ENCODE data around the gene PGRMC2.

PGRMC2 gene

DNA sequence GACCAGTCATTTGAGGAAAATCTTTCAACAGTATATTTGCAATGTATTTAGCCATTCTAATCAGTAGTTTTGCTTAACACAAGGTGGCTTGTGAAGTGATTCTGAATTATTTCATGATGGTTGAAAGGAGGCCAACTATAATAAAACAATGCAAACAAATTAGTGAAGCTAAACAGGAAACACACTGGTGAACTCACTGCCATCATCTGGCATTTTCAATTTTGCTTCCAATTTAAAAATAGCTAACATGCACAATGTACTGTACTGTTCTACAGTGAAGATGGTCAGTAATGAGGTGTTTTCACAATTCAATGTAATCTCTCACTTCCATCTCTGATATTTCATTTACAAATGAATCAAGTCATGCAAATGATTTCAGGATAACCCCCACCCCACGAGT lies 31.1 kb downstream of the PGRMC2 start:
- no peak overlapping the region for H4K8ac ChIP-seq (ENCODE audit: low read length)
- no peak overlapping the region for H2BK15ac ChIP-seq (ENCODE audit: low read depth, poor library complexity, severe bottlenecking)
- H2AFZ ChIP-seq (ENCODE audit: low read depth, low read length): no peak overlapping the region
- no peak for DNase-seq
- H3K79me1 ChIP-seq (replicated peaks; ENCODE audit: low read length, poor library complexity, severe bottlenecking): no peaks in the 10 kb centered on the region
- no peak overlapping the region for H3K18ac ChIP-seq (ENCODE audit: low read depth in 1 of 2, low read length in 2 of 2)
- H3K27ac ChIP-seq (ENCODE audit: low read length, poor library complexity, severe bottlenecking): no peak overlapping the region
- no peaks in the 10 kb centered on the region for H3K9me3 ChIP-seq (ENCODE audit: control insufficient read depth, low read length)
- no peak overlapping the region for H3K9ac ChIP-seq (ENCODE audit: low read length)
- no peak overlapping the region for H2BK120ac ChIP-seq (ENCODE audit: low read depth, low read length)
- no peak overlapping the region for H2AK5ac ChIP-seq (ENCODE audit: low read length, severe bottlenecking)
- H3K4me2 ChIP-seq (ENCODE audit: low read length, poor library complexity, severe bottlenecking): no peak overlapping the region
- no peak overlapping the region for H2BK5ac ChIP-seq (ENCODE audit: low read depth, low read length, poor library complexity, severe bottlenecking)
- no peak overlapping the region for H3K4ac ChIP-seq (ENCODE audit: low read depth in 1 of 2, low read length in 2 of 2)
- H4K91ac ChIP-seq (ENCODE audit: low read length): no peak overlapping the region
- H3K4me1 ChIP-seq (ENCODE audit: control insufficient read depth, insufficient read depth, low read depth, low read length): no peaks in the 10 kb centered on the region
- H2BK12ac ChIP-seq (ENCODE audit: low read length in 2 of 2): no peak overlapping the region
- H3K23ac ChIP-seq (ENCODE audit: low read length in 2 of 2): no peak overlapping the region
- no peak overlapping the region for H3K14ac ChIP-seq (ENCODE audit: low read length in 2 of 2)
- WGBS: 75% methylated on average over 1 of the region's 1 CpG
- no peaks in the 10 kb centered on the region for H3K27me3 ChIP-seq (ENCODE audit: control insufficient read depth in 1 of 2, insufficient read depth in 1 of 2, low read length in 2 of 2)
- H3K4me3 ChIP-seq (ENCODE audit: insufficient read depth in 1 of 2, low read depth in 1 of 2, low read length in 2 of 2): no peak overlapping the region
- no peaks in the 10 kb centered on the region for H3K36me3 ChIP-seq (ENCODE audit: control insufficient read depth in 1 of 2, insufficient read depth in 2 of 2, low read depth in 1 of 2, low read length in 2 of 2)

GRCh38 chr4:128255906-128256305 lies 31.7 kb downstream of the PGRMC2 start:
- no peak for DNase-seq
- Histone ChIP-seq H4K91ac (ENCODE audit: low read length) (no peak overlapping the region), H3K18ac (ENCODE audit: low read depth in 1 of 2, low read length in 2 of 2) (no peak overlapping the region), H2AK5ac (ENCODE audit: low read length, severe bottlenecking) (no peak overlapping the region), H3K23ac (ENCODE audit: low read length in 2 of 2) (no peak overlapping the region), H3K79me1 (replicated peaks; ENCODE audit: low read length, poor library complexity, severe bottlenecking) (no peaks in the 10 kb centered on the region), H3K14ac (ENCODE audit: low read length in 2 of 2) (no peak overlapping the region), H3K4me2 (ENCODE audit: low read length, poor library complexity, severe bottlenecking) (no peak overlapping the region), H3K4ac (ENCODE audit: low read depth in 1 of 2, low read length in 2 of 2) (no peak overlapping the region), H2BK5ac (ENCODE audit: low read depth, low read length, poor library complexity, severe bottlenecking) (no peak overlapping the region), H2BK120ac (ENCODE audit: low read depth, low read length) (no peak overlapping the region), H3K4me3 (ENCODE audit: insufficient read depth in 1 of 2, low read depth in 1 of 2, low read length in 2 of 2) (no peak overlapping the region), H3K27ac (ENCODE audit: low read length, poor library complexity, severe bottlenecking) (no peak overlapping the region), H3K27me3 (ENCODE audit: control insufficient read depth in 1 of 2, insufficient read depth in 1 of 2, low read length in 2 of 2) (no peaks in the 10 kb centered on the region), H2BK12ac (ENCODE audit: low read length in 2 of 2) (no peak overlapping the region), H3K9ac (ENCODE audit: low read length) (no peak overlapping the region), H2AFZ (ENCODE audit: low read depth, low read length) (no peak overlapping the region), H3K4me1 (ENCODE audit: control insufficient read depth, insufficient read depth, low read depth, low read length) (no peaks in the 10 kb centered on the region), H3K36me3 (ENCODE audit: control insufficient read depth in 1 of 2, insufficient read depth in 2 of 2, low read depth in 1 of 2, low read length in 2 of 2) (no peaks in the 10 kb centered on the region), H2BK15ac (ENCODE audit: low read depth, poor library complexity, severe bottlenecking) (no peak overlapping the region), H4K8ac (ENCODE audit: low read length) (no peak overlapping the region), H3K9me3 (ENCODE audit: control insufficient read depth, low read length) (no peaks in the 10 kb centered on the region)
- WGBS: 100% methylated on average over 1 of the region's 3 CpGs

DNA sequence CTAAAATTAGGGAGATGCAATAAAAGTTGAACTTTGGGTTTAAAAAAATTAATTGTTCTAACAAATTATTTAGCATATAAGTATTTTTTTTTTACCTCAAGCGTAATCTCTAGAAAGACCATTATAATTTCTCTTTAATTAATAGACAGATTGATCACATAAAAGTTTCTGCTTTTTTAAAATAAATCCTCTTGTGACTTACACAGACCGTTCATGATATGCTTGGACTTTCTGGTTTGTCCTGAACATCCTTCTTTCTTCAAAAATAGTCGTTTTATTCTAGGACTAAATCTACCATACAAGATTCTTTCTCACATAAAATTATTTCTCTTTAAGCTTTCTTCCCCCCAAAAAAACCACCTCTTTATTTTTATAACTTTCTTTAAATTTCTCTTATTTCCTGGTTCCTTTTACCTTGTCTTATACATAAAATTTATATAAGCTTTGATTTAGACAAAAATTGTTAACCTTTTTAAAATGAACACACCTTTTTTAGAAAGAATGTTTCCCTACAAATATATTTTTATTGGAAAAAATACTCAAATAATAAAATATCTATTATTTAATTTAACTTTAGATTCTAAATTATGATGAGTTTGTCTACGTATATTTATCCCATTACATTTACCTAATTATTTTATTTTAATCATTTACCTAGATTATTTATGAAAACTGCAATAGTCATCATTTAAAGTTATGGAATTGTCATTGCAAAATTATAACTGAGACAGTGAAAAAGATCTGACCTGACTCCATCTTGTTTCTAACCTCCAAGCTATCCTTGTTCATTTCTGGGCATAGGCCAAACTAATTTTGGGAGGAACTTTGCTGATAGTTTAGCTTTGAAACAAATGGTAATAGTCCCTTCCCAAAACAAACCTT lies 37.6 kb downstream of the PGRMC2 start:
- Histone ChIP-seq H3K27ac (ENCODE audit: low read length, poor library complexity, severe bottlenecking) (no peak overlapping the region), H3K4me1 (ENCODE audit: control insufficient read depth, insufficient read depth, low read depth, low read length) (no peaks in the 10 kb centered on the region), H3K18ac (ENCODE audit: low read depth in 1 of 2, low read length in 2 of 2) (no peak overlapping the region), H2AFZ (ENCODE audit: low read depth, low read length) (no peak overlapping the region), H3K23ac (ENCODE audit: low read length in 2 of 2) (no peak overlapping the region), H3K36me3 (ENCODE audit: control insufficient read depth in 1 of 2, insufficient read depth in 2 of 2, low read depth in 1 of 2, low read length in 2 of 2) (no peaks in the 10 kb centered on the region), H2AK5ac (ENCODE audit: low read length, severe bottlenecking) (no peak overlapping the region), H3K79me1 (replicated peaks; ENCODE audit: low read length, poor library complexity, severe bottlenecking) (no peaks in the 10 kb centered on the region), H4K8ac (ENCODE audit: low read length) (no peak overlapping the region), H3K4me2 (ENCODE audit: low read length, poor library complexity, severe bottlenecking) (no peak overlapping the region), H4K91ac (ENCODE audit: low read length) (no peak overlapping the region), H3K9me3 (ENCODE audit: control insufficient read depth, low read length) (peaks cover 23% of the 10 kb centered on the region), H2BK12ac (ENCODE audit: low read length in 2 of 2) (no peak overlapping the region), H3K4ac (ENCODE audit: low read depth in 1 of 2, low read length in 2 of 2) (no peak overlapping the region), H3K27me3 (ENCODE audit: control insufficient read depth in 1 of 2, insufficient read depth in 1 of 2, low read length in 2 of 2) (no peaks in the 10 kb centered on the region), H2BK5ac (ENCODE audit: low read depth, low read length, poor library complexity, severe bottlenecking) (no peak overlapping the region), H3K9ac (ENCODE audit: low read length) (no peak overlapping the region), H3K14ac (ENCODE audit: low read length in 2 of 2) (no peak overlapping the region), H2BK120ac (ENCODE audit: low read depth, low read length) (no peak overlapping the region), H3K4me3 (ENCODE audit: insufficient read depth in 1 of 2, low read depth in 1 of 2, low read length in 2 of 2) (no peak overlapping the region), H2BK15ac (ENCODE audit: low read depth, poor library complexity, severe bottlenecking) (no peak overlapping the region)
- no peak for DNase-seq
- 58% methylated on average over 2 of the region's 4 CpGs for WGBS

DNA sequence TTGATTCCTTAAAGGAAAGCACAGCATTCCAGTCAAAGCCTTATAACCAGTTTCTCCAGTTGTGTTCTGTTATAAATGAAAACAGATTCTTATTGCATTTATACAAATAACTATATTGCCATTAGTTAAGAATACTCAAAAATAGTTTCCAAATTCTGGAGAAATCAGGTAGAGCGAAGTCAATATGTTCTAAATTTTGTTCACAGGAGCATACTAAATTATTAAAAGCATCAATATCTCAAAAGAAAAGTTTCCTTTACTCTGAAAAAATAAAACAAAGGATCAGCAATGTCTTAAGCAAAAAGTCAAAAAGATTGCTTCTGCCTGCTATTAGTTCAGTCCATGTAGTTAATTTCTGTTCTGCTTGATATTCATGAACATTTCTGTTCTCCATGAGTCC lies 39.7 kb downstream of the PGRMC2 start:
- DNase-seq: no peak
- WGBS: no CpG with 5 or more reads among the region's 1 CpG

More for the DNA sequence above, 39.7 kb downstream of the PGRMC2 start:
- H3K79me1 ChIP-seq (replicated peaks; ENCODE audit: low read length, poor library complexity, severe bottlenecking): peaks cover 2% of the 10 kb centered on the region
- no peak overlapping the region for H4K91ac ChIP-seq (ENCODE audit: low read length)
- H3K9ac ChIP-seq (ENCODE audit: low read length): no peak overlapping the region
- H3K18ac ChIP-seq (ENCODE audit: low read depth in 1 of 2, low read length in 2 of 2): no peak overlapping the region
- H4K8ac ChIP-seq (ENCODE audit: low read length): no peak overlapping the region
- H3K36me3 ChIP-seq (ENCODE audit: control insufficient read depth in 1 of 2, insufficient read depth in 2 of 2, low read depth in 1 of 2, low read length in 2 of 2): no peaks in the 10 kb centered on the region
- no peak overlapping the region for H3K4ac ChIP-seq (ENCODE audit: low read depth in 1 of 2, low read length in 2 of 2)
- no peak overlapping the region for H3K4me3 ChIP-seq (ENCODE audit: insufficient read depth in 1 of 2, low read depth in 1 of 2, low read length in 2 of 2)
- H3K14ac ChIP-seq (ENCODE audit: low read length in 2 of 2): no peak overlapping the region
- H2AFZ ChIP-seq (ENCODE audit: low read depth, low read length): no peak overlapping the region
- H2BK120ac ChIP-seq (ENCODE audit: low read depth, low read length): no peak overlapping the region
- H3K4me2 ChIP-seq (ENCODE audit: low read length, poor library complexity, severe bottlenecking): no peak overlapping the region
- no peak overlapping the region for H2BK5ac ChIP-seq (ENCODE audit: low read depth, low read length, poor library complexity, severe bottlenecking)
- H3K27me3 ChIP-seq (ENCODE audit: control insufficient read depth in 1 of 2, insufficient read depth in 1 of 2, low read length in 2 of 2): no peaks in the 10 kb centered on the region
- peaks cover 23% of the 10 kb centered on the region for H3K9me3 ChIP-seq (ENCODE audit: control insufficient read depth, low read length)
- H2AK5ac ChIP-seq (ENCODE audit: low read length, severe bottlenecking): no peak overlapping the region
- H2BK12ac ChIP-seq (ENCODE audit: low read length in 2 of 2): no peak overlapping the region
- H3K23ac ChIP-seq (ENCODE audit: low read length in 2 of 2): no peak overlapping the region
- H3K27ac ChIP-seq (ENCODE audit: low read length, poor library complexity, severe bottlenecking): no peak overlapping the region
- H2BK15ac ChIP-seq (ENCODE audit: low read depth, poor library complexity, severe bottlenecking): no peak overlapping the region
- peaks cover 4% of the 10 kb centered on the region for H3K4me1 ChIP-seq (ENCODE audit: control insufficient read depth, insufficient read depth, low read depth, low read length)
